Endodermal cell (in vitro differentiated cells): Measurements from ENCODE around the gene PRR4. TPM values are rescaled to one million over a fixed set of nuclear protein-coding genes. Genes with fewer than 3 reads are reported as not detected.

Source experiments
- DNase-seq: peaks from one replicate; pipeline ENCODE4 v3.0.0-alpha.2; 2017
- H3K27ac ChIP-seq: 2 replicates; pipeline ENCODE4 v1.5.1; 2013; ENCODE audit warnings: mild to moderate bottlenecking, low read depth, low read length, moderate library complexity
- H3K27me3 ChIP-seq: 2 replicates; pipeline ENCODE4 v1.6.1; 2013; ENCODE audit warnings: mild to moderate bottlenecking, low read length, moderate library complexity; ENCODE audit not compliant: insufficient read depth, control insufficient read depth, poor library complexity, severe bottlenecking
- H3K36me3 ChIP-seq: 2 replicates; pipeline ENCODE4 v1.7.0; 2013; ENCODE audit warnings: mild to moderate bottlenecking, low read length, moderate library complexity; ENCODE audit not compliant: control insufficient read depth, insufficient read depth
- H3K4me1 ChIP-seq: one replicate; pipeline ENCODE4 v1.7.0; 2013; ENCODE audit warnings: low read length; ENCODE audit not compliant: control insufficient read depth, insufficient read depth
- H3K4me3 ChIP-seq: 2 replicates; pipeline ENCODE4 v1.5.1; 2013; ENCODE audit warnings: mild to moderate bottlenecking, low read length, moderate library complexity
- H3K9ac ChIP-seq: 2 replicates; pipeline ENCODE4 v1.6.1; 2013; ENCODE audit warnings: mild to moderate bottlenecking, low read length, moderate library complexity; ENCODE audit not compliant: poor library complexity, severe bottlenecking; ENCODE audit errors: extremely low read depth
- H3K9me3 ChIP-seq: 2 replicates; pipeline ENCODE4 v1.6.1; 2013; ENCODE audit warnings: mild to moderate bottlenecking, low read length, moderate library complexity; ENCODE audit not compliant: control insufficient read depth
- H3K27ac Mint-ChIP-seq: 2 replicates; pipeline ENCODE4 v1.8.0; 2020; ENCODE audit warnings: mixed read lengths
- H3K27me3 Mint-ChIP-seq: 2 replicates; pipeline ENCODE4 v1.8.0; 2021; ENCODE audit warnings: mild to moderate bottlenecking, mixed read lengths; ENCODE audit not compliant: insufficient read depth
- H3K36me3 Mint-ChIP-seq: 2 replicates; pipeline ENCODE4 v1.8.0; 2020; ENCODE audit warnings: low read depth, mixed read lengths
- H3K4me1 Mint-ChIP-seq: 2 replicates; pipeline ENCODE4 v1.8.0; 2020; ENCODE audit warnings: mixed read lengths
- H3K4me3 Mint-ChIP-seq: 2 replicates; pipeline ENCODE4 v1.8.0; 2020; ENCODE audit warnings: mild to moderate bottlenecking, moderate library complexity, mixed read lengths
- H3K9me3 Mint-ChIP-seq: 2 replicates; pipeline ENCODE4 v1.8.0; 2020; ENCODE audit warnings: mild to moderate bottlenecking, mixed read lengths
- WGBS, 2 experiments: methylation state at CpG; one replicate each; pipeline versions ENCODE4 v1.1.5 to v1.1.7; 2013; ENCODE audit warnings: missing lambda C conversion rate in 2 of 2, mixed read lengths in 1 of 2; ENCODE audit not compliant: insufficient coverage in 1 of 2, insufficient read length in 1 of 2; 5-methylcytosine and 5-hydroxymethylcytosine counted together
- total RNA-seq, 2 donors: library from RNA; stranded (reverse); fragmentation: NEBNext Ultra II Directional in 1 of 2; extraction: Animal tissue kit (Norgen Biotek cat#: 25700) in 1 of 2; gene quantifications; 2 replicates in 1 of 2; 3 replicates in 1 of 2; pipeline ENCODE4 v1.2.1, GENCODE V29; 2021
- TF ChIP-seq, protein P1 (sequence below): fragments of 200-600 bp; sonication (generic); conservative IDR thresholded peaks from 2 replicates; pipeline ENCODE4 v1.5.0; 2021; ENCODE audit warnings: antibody characterized with exemption, mild to moderate bottlenecking

PRR4 gene
- total RNA-seq, 2 donors from 2014 or later = 3.8 to 7.9 TPM

GRCh38 chr12:10867381-10867780 is 18.1 kb upstream of the PRR4 start:
- Histone ChIP-seq H3K27ac (no peak overlapping the region), H3K36me3 (no peaks in the 10 kb centered on the region), H3K9me3 (peaks cover 2% of the 10 kb centered on the region), H3K9ac (no peak overlapping the region), H3K4me1 (no peaks in the 10 kb centered on the region), H3K27me3 (no peaks in the 10 kb centered on the region), H3K4me3 (no peak overlapping the region)
- Mint-ChIP-seq H3K27ac (no peak overlapping the region), H3K27me3 (no peaks in the 10 kb centered on the region), H3K36me3 (peaks cover 8% of the 10 kb centered on the region), H3K4me1 (peaks cover 4% of the 10 kb centered on the region), H3K9me3 (peaks cover 4% of the 10 kb centered on the region), H3K4me3 (no peak overlapping the region)
- 93% methylated on average over 2 of the region's 2 CpGs; no CpG with 5 or more reads in 1 of the 2 experiments for WGBS, 2 experiments
- TF ChIP-seq, protein P1, sequence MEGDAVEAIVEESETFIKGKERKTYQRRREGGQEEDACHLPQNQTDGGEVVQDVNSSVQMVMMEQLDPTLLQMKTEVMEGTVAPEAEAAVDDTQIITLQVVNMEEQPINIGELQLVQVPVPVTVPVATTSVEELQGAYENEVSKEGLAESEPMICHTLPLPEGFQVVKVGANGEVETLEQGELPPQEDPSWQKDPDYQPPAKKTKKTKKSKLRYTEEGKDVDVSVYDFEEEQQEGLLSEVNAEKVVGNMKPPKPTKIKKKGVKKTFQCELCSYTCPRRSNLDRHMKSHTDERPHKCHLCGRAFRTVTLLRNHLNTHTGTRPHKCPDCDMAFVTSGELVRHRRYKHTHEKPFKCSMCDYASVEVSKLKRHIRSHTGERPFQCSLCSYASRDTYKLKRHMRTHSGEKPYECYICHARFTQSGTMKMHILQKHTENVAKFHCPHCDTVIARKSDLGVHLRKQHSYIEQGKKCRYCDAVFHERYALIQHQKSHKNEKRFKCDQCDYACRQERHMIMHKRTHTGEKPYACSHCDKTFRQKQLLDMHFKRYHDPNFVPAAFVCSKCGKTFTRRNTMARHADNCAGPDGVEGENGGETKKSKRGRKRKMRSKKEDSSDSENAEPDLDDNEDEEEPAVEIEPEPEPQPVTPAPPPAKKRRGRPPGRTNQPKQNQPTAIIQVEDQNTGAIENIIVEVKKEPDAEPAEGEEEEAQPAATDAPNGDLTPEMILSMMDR = peak; percentile 65
- DNase-seq = no peak

DNA sequence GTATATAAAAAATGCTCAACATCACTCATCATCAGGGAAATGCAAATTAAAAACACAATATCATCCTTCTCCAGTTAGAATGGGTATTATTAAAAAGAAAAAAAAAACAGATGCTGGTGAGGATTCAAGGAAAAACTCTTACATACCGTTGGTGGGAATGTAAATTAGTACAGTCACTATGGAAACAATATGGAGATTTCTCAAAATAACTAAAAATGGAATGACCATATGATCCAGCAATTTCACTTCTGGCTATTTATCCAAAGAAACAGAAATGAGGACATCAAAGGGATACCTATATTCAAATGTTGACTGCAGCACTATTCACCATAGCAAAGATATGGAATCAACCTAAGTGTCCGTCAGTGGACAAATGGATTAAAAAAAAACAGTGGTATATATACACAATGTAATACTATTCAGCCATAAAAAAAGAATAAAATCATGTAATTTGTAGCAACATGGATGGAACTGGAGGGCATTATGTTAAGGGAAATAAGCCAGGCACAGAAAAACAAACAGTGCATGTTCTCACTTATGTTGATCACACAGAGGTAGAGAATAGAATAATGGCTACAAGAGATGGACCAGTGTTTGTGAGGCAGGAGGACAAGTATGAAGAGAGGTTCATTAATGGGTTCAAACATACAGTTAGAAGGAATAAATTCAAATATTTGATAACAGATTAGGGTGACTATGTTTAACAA is 14.4 kb upstream of the PRR4 start:
- peaks cover 9% of the 10 kb centered on the region for H3K9me3 ChIP-seq
- no peaks in the 10 kb centered on the region for H3K27me3 ChIP-seq
- H3K4me3 ChIP-seq = no peak overlapping the region
- H3K4me1 ChIP-seq = no peaks in the 10 kb centered on the region
- Mint-ChIP-seq H3K27ac (no peak overlapping the region), H3K27me3 (no peaks in the 10 kb centered on the region), H3K9me3 (peaks cover 16% of the 10 kb centered on the region), H3K4me3 (no peak overlapping the region), H3K36me3 (peaks cover 27% of the 10 kb centered on the region), H3K4me1 (peaks cover 2% of the 10 kb centered on the region)
- H3K9ac ChIP-seq = no peak overlapping the region
- no peak overlapping the region for H3K27ac ChIP-seq
- DNase-seq = no peak
- TF ChIP-seq, protein P1 = no peak
- no peaks in the 10 kb centered on the region for H3K36me3 ChIP-seq
- WGBS, 2 experiments = 86% methylated on average over 1 of the region's 2 CpGs

DNA sequence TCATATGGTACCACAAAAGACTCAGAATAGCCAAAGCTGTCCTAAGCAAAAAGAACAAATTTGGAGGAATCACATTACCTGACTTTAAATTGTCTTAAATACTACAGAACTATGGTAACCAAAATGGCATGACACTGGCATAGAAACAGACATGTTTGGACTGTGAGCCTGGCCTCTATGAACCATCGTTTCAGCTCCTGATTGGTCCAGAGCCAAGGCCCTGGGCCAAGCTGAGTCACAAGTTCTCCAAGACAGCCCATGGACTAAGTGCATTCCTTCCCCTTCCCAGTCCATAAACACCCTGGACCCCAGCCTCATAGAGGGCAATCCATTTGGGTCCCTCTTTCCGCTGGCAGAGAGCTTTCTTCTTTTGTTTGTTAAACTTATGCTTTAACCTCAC is 12.1 kb upstream of the PRR4 start:
- H3K9ac ChIP-seq = no peak overlapping the region
- peaks cover 48% of the 10 kb centered on the region for H3K36me3 Mint-ChIP-seq
- H3K4me1 Mint-ChIP-seq = no peaks in the 10 kb centered on the region
- H3K36me3 ChIP-seq = no peaks in the 10 kb centered on the region
- H3K27ac Mint-ChIP-seq = no peak overlapping the region
- H3K4me3 Mint-ChIP-seq = no peak overlapping the region
- H3K27me3 ChIP-seq = no peaks in the 10 kb centered on the region
- H3K27me3 Mint-ChIP-seq = no peaks in the 10 kb centered on the region
- H3K9me3 ChIP-seq = peaks cover 27% of the 10 kb centered on the region
- no peak overlapping the region for H3K4me3 ChIP-seq
- H3K9me3 Mint-ChIP-seq = peaks cover 39% of the 10 kb centered on the region
- WGBS, 2 experiments = 96 to 100% methylated on average over 1 to 2 of the region's 2 CpGs
- no peak for DNase-seq
- H3K27ac ChIP-seq = no peak overlapping the region
- TF ChIP-seq, protein P1 = no peak
- no peaks in the 10 kb centered on the region for H3K4me1 ChIP-seq
